Stimulated activated naive CD8-positive, alpha-beta T cell treated with anti-CD3 and anti-CD28 coated beads, Interleukin-15, amount 100 ng/mL, for 72 hours (primary cell): ENCODE measurements around the gene NONO.
A peak's percentile ranks its signal among the peaks of the same experiment; 100 is the strongest.
"Not testable (repeated sequence)": the region's sequence is repeated elsewhere in the genome, so short reads cannot be mapped to it uniquely, and the experiment has no call there.

ENCODE experiments used
- ATAC-seq: fragments of 150-1000 bp; cut with Tn5 transposase; 2 replicates; pipeline ENCODE4 v1.10.0; 2021; ENCODE audit warnings: mild to moderate bottlenecking, moderate library complexity
- DNase-seq, 2 donors: peaks; one replicate each; pipeline ENCODE4 v3.0.0; 2021 to 2022
- H3K27ac Mint-ChIP-seq, 2 donors: one replicate each; pipeline ENCODE4 v1.8.0; 2022; ENCODE audit warnings: mild to moderate bottlenecking in 2 of 2, mixed read lengths in 2 of 2, moderate library complexity in 2 of 2
- H3K27me3 Mint-ChIP-seq: one replicate; pipeline ENCODE4 v1.8.0; 2022; ENCODE audit warnings: mixed read lengths
- H3K4me1 Mint-ChIP-seq: one replicate; pipeline ENCODE4 v1.8.0; 2022; ENCODE audit warnings: mild to moderate bottlenecking, mixed read lengths
- H3K4me3 Mint-ChIP-seq, 2 donors: one replicate each; pipeline ENCODE4 v1.8.0; 2022; ENCODE audit warnings: mild to moderate bottlenecking in 2 of 2, mixed read lengths in 2 of 2, moderate library complexity in 1 of 2
- H3K9me3 Mint-ChIP-seq, 2 donors: one replicate each; pipeline ENCODE4 v1.8.0; 2022; ENCODE audit warnings: mixed read lengths in 2 of 2

NONO gene

DNA sequence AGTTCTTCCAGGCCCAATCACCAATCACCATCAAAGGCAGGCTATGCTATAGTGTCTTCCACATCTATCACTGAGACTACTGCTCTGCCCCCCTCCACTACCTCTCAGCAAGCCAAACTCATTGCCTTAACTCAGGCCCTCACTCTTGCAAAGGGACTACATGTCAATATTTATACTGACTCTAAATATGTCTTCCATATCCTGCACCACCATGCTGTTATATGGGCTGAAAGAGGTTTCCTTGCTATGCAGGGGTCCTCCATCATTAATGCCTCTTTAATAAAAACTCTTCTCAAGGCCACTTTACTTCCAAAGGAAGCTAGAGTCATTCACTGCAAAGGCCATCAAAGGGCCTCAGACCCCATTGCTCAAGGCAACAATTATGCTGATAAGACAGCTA, 14.8 kb upstream of the NONO start:
- not testable (repeated sequence) for H3K9me3 Mint-ChIP-seq, H3K4me1 Mint-ChIP-seq, ATAC-seq, DNase-seq, H3K27me3 Mint-ChIP-seq, H3K4me3 Mint-ChIP-seq, H3K27ac Mint-ChIP-seq

DNA sequence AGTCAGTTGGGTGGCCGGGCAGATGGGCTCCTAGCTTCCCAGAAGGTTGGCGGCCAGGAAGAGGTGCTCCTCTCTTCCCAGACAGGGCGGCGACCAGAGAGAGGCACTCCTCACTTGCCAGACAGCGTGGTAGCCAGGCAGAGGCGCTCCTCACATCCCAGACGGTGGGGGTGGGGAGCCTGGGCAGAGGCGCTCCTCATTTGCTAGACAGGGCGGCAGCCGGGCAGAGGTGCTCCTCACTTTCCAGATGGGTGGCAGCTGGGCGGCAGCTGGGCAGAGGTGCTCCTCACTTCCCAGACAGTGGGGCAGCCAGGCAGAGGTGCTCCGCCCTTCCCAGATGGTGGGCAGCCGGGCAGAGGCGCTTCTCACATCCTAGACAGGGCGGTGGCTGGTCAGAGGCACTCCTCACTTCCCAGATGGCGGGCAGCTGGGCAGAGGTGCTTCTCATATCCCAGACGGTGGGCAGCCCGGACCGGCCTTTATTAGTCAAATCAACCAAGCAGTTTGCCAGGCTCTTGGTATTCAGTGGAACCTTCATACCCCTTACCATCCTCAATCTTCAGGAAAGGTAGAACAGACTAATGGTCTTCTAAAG, 13.5 kb upstream of the NONO start:
- ATAC-seq (no peak), DNase-seq (no peak)
- Mint-ChIP-seq H3K9me3 (no peaks in the 10 kb centered on the region), H3K27me3 (no peaks in the 10 kb centered on the region), H3K27ac (no peak overlapping the region), H3K4me3 (no peak overlapping the region), H3K4me1 (no peaks in the 10 kb centered on the region)

DNA sequence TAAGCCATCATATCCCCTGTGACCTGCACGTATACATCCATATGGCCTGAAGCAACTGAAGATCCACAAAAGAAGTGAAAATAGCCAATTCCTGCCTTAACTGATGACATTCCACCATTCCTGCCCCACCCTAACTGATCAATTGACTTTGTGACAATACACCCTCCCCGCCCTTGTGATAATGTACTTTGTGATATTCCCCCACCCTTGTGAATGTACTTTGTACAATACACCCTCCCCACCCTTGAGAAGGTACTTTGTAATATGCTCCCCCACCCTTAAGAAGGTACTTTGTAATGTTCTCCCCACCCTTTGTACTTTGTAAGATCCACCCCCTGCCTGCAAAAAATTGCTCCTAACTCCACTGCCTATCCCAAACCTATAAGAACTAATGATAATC, 11.1 kb upstream of the NONO start:
- H3K9me3 Mint-ChIP-seq, H3K4me3 Mint-ChIP-seq, H3K27me3 Mint-ChIP-seq, ATAC-seq, H3K4me1 Mint-ChIP-seq, DNase-seq: not testable (repeated sequence)
- H3K27ac Mint-ChIP-seq = peak overlapping the region in 1 of 2 donors; percentile 55

GRCh38 chrX:71281300-71281699, 2.1 kb upstream of the NONO start:
- H3K4me1 Mint-ChIP-seq, ATAC-seq, DNase-seq, H3K27me3 Mint-ChIP-seq, H3K9me3 Mint-ChIP-seq, H3K27ac Mint-ChIP-seq, H3K4me3 Mint-ChIP-seq: not testable (repeated sequence)

DNA sequence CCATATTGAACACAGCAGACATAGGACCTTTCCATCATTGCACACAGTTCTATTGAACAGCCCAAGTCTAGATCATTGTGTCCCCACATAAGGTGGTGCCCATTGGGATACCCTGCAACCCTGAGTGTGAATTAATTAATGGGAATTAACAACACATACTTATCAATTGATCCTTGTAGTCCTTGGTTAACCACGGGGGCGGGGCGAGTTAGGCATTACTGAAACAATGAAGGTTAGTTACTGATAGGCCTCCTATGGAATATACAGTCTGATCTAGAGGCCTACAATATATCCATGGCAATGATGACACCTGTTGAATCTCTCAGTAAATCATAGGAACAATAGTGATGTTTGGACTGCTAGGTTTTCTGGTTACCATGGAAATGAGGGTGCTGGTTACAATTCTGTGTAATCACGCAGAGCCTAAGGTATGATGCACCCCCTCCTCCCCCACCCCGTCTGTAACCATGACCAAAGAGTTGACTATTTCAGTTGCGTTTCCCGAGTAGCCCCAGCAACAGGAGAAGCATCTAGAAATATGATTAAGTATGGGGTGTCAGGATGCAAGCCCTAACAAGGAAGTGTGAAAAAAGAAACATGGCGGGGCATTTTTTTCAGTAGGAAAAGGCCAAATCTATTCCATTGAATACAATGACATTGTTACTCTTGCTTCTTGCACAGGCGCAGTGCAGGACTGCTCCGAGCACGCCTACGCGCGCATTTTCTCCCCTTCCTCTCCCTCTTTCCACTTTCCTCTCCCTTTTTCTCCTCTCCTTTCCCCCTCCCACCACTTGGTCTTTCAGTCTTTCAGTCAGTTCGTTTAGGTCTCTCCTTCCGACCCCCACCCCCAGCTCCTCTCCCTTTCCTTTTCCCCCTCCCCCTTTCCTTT, 677 bp upstream of the NONO start:
- peak overlapping the region; percentile 99 to 100 for H3K27ac Mint-ChIP-seq
- H3K27me3 Mint-ChIP-seq = no peaks in the 10 kb centered on the region
- peak overlapping the region; percentile 94 to 99 for H3K4me3 Mint-ChIP-seq
- peak; percentile 4 to 57 for DNase-seq
- H3K4me1 Mint-ChIP-seq = no peaks in the 10 kb centered on the region
- ATAC-seq = peak; percentile 77
- H3K9me3 Mint-ChIP-seq = no peaks in the 10 kb centered on the region

GRCh38 chrX:71285929-71286328, 2.5 kb downstream of the NONO start:
- Mint-ChIP-seq H3K4me3 (peak overlapping the region; percentile 94 to 99), H3K27ac (no peak overlapping the region)
- ATAC-seq = no peak

DNA sequence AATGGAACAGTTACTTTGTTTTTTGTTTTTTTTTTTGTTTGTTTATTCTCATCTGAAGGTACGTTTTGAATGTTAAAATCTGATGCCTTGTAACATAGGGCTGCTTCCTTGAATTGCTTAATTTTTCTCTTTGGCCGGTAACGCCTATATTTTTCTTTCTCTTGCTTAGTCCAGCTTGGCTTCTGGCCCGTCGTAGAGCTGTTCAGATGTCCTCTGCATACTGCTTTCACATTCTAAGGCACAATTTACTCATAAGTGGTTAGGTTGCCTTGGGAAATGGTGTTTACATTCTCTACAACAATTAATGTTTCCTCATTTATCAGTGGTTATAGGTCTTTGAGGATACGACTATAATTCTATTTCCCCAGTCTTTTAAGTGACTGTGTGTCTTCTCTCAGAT, 7.9 kb downstream of the NONO start:
- Mint-ChIP-seq H3K4me3 (no peak overlapping the region), H3K27ac (peak overlapping the region; percentile 27 to 46), H3K9me3 (no peaks in the 10 kb centered on the region), H3K4me1 (peaks cover 5% of the 10 kb centered on the region), H3K27me3 (no peaks in the 10 kb centered on the region)
- DNase-seq = no peak
- ATAC-seq = no peak

More at GRCh38 chrX:71285929-71286328, 2.5 kb downstream of the NONO start:
- no peaks in the 10 kb centered on the region for H3K9me3 Mint-ChIP-seq
- no peaks in the 10 kb centered on the region for H3K27me3 Mint-ChIP-seq
- DNase-seq = no peak
- peaks cover 5% of the 10 kb centered on the region for H3K4me1 Mint-ChIP-seq

GRCh38 chrX:71292669-71293365, 9.4 kb downstream of the NONO start:
- Mint-ChIP-seq H3K27me3 (no peaks in the 10 kb centered on the region), H3K9me3 (no peaks in the 10 kb centered on the region), H3K27ac (peak overlapping the region in 1 of 2 donors; percentile 48), H3K4me3 (no peak overlapping the region), H3K4me1 (peaks cover 5% of the 10 kb centered on the region)
- DNase-seq (no peak), ATAC-seq (no peak)

GRCh38 chrX:71296806-71297205, 13.4 kb downstream of the NONO start:
- no peak overlapping the region for H3K27ac Mint-ChIP-seq
- H3K27me3 Mint-ChIP-seq = no peaks in the 10 kb centered on the region
- H3K9me3 Mint-ChIP-seq = no peaks in the 10 kb centered on the region
- DNase-seq = no peak
- peaks cover 16% of the 10 kb centered on the region for H3K4me1 Mint-ChIP-seq
- ATAC-seq = no peak
- H3K4me3 Mint-ChIP-seq = no peak overlapping the region

- no peaks in the 10 kb centered on the region for H3K27me3 Mint-ChIP-seq
- no peak overlapping the region for H3K27ac Mint-ChIP-seq
- H3K4me1 Mint-ChIP-seq = peaks cover 29% of the 10 kb centered on the region
- ATAC-seq (no peak), DNase-seq (no peak)
- no peak overlapping the region for H3K4me3 Mint-ChIP-seq
- H3K9me3 Mint-ChIP-seq = no peaks in the 10 kb centered on the region
These were observed 14.7 kb downstream of the NONO start for GRCh38 chrX:71298119-71298518.

GRCh38 chrX:71300064-71300463, 16.6 kb downstream of the NONO start:
- H3K4me3 Mint-ChIP-seq, H3K27ac Mint-ChIP-seq, H3K9me3 Mint-ChIP-seq, H3K27me3 Mint-ChIP-seq, DNase-seq, ATAC-seq: not testable (repeated sequence)
- peaks cover 29% of the 10 kb centered on the region for H3K4me1 Mint-ChIP-seq

DNA sequence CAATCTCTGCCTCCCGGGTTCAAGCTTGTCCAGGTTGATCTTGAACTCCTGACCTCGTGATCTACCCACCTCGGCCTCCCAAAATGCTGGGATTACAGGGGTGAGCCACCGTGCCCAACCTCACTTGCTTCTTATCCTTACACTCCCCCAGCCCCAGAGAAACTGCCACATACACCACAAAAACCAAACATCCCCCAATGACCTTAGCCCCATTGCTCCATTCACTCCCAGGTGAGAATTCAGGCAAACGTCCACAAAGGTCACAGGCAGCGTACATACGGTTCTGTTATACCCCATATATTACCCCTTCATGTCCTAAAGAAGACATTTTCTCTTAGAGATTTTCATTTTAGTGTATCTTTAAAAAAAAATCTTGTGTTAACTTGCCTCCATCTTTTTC, 17.1 kb downstream of the NONO start:
- H3K4me1 Mint-ChIP-seq = peaks cover 29% of the 10 kb centered on the region
- H3K27ac Mint-ChIP-seq, DNase-seq, ATAC-seq, H3K27me3 Mint-ChIP-seq, H3K9me3 Mint-ChIP-seq, H3K4me3 Mint-ChIP-seq: not testable (repeated sequence)

DNA sequence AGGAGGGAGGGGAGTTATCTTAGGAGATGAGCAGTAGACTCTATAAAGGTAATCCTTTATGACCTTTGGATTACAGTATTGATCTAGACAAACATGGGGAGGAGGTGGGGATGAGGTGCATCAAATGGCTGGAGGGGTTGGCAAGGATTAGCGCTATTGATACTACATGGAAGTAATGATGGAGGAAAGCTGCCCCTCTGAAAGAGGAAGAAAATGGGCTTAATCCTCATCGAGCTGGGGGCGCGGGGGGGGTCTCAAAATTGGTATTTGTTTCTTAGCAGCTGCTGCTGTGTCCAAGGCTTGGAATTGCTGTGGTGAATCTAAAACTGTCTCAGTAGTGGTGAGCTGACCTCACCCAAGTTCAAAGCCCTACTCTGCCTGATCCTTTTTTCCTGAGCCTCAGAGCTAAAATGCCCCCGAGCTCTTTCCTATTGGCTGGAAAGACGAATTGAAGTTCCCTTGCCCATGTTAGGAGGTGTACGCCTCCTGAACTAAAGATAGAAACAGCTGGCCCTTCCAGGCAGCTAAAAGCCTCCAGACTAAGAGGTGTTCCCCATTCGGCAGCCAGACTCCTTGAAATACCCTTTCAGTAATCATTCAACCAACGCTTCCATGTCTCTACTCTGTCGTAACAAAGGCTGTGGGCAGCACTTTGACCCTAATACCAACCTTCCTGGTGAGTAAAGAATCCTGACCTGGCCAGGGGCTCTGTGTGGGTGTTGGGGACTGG, 17.9 kb downstream of the NONO start, which contains the start of gene ITGB1BP2:
ITGB1BP2 (plus strand) TSS at position 556 of the 730 bp plus-strand sequence; CDS start at position 613, 57 bp downstream.
- Mint-ChIP-seq H3K27me3 (no peaks in the 10 kb centered on the region), H3K4me3 (no peak within 1 kb of the TSS), H3K9me3 (no peaks in the 10 kb centered on the region), H3K4me1 (peaks cover 29% of the 10 kb centered on the region), H3K27ac (peak within 1 kb of the TSS; percentile 44 to 93)
- ATAC-seq (peak; percentile 22), DNase-seq (no peak)

DNA sequence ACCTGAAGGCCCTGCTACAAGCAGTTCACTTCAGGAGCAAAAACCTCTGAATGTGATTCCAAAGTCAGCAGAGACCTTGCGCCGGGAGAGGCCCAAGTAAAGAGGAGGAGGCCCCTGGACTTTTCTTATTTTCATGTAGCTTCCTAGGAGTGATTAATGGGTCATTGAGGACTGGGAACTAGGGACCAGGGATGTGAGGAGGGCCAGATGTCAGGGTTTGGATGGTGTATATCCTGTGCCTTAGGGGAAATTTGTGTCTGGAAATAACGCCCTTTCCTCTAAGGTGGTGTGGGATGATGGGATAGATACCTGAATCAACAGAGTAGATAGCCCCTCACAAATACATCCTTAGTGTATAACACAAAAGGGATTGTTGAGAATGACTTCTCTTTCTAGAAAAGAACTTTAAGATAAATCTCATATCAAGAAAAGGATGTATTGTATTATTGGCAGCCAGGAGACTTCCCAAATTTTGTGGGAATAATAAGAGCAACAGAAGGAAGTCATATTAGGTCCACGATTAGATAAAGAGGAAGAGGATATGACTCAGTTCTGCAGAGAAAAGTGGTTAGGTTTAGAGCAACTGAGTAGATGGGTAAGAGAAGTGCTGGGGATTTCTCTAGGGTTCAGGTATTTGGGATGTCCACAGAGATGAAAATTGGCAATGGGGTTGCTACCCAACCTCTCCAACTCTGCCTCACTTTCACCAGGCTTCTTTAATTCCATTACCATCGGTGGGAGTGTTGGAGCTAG, 19.2 kb downstream of the NONO start:
- Mint-ChIP-seq H3K4me1 (peaks cover 29% of the 10 kb centered on the region), H3K27me3 (no peaks in the 10 kb centered on the region), H3K4me3 (no peak overlapping the region), H3K9me3 (no peaks in the 10 kb centered on the region), H3K27ac (no peak overlapping the region)
- DNase-seq (no peak), ATAC-seq (peak; percentile 75)

DNA sequence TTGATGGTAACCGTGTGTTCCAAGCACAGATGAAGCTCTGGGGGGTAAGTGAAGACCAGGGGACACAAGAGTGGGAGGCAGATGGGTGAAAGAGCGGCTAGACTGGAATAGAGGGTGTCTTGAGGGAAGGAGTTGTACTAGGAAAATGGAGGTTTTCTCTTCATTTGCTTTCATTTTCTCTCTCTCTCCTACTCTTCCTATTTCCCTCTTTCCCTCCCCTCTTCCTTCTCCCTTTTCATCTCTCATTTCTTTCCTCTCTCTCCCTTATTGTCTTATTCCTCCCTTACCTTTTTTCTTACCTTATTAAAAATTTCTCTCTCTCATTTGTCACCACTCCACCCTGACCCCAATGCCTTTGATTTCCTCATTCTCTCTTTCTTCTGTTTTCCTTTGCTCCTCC, 21.1 kb downstream of the NONO start:
- Mint-ChIP-seq H3K4me3 (no peak overlapping the region), H3K27me3 (no peaks in the 10 kb centered on the region), H3K4me1 (peaks cover 29% of the 10 kb centered on the region), H3K27ac (peak overlapping the region in 1 of 2 donors; percentile 86), H3K9me3 (no peaks in the 10 kb centered on the region)
- ATAC-seq (no peak), DNase-seq (no peak)
